Activated CD4-positive, alpha-beta T cell treated with anti-CD3 and anti-CD28 coated beads for 1 hour (primary cell): ENCODE data around the gene PRDX4.
A peak's percentile ranks its signal among the peaks of the same experiment; 100 is the strongest.
"Not testable (repeated sequence)": the region's sequence is repeated elsewhere in the genome, so short reads cannot be mapped to it uniquely, and the experiment has no call there.

Experiments used
- DNase-seq: peaks from one replicate; pipeline ENCODE4 v3.0.0-alpha.2; 2020

The PRDX4 gene

GRCh38 chrX:23676486-23676885, 9.2 kb downstream of the PRDX4 start:
- not testable (repeated sequence) for DNase-seq

GRCh38 chrX:23692166-23692565, 24.9 kb downstream of the PRDX4 start:
- DNase-seq: no peak

GRCh38 chrX:23694606-23695005, 27.3 kb downstream of the PRDX4 start:
- DNase-seq: peak; percentile 24

- no peak for DNase-seq
These were observed 32.4 kb downstream of the PRDX4 start for GRCh38 chrX:23699636-23700194.

- no peak for DNase-seq
These were observed 37.4 kb downstream of the PRDX4 start for GRCh38 chrX:23704673-23705206.

- no peak for DNase-seq
These were observed 37.9 kb downstream of the PRDX4 start for GRCh38 chrX:23705235-23705634.

- DNase-seq: no peak
These were observed 52.9 kb downstream of the PRDX4 start for GRCh38 chrX:23720117-23720677.

GRCh38 chrX:23726191-23726590, 58.9 kb downstream of the PRDX4 start:
- DNase-seq: no peak

GRCh38 chrX:23727206-23727605, 59.9 kb downstream of the PRDX4 start:
- DNase-seq: no peak

- no peak for DNase-seq
These were observed 61.9 kb downstream of the PRDX4 start for GRCh38 chrX:23729214-23729613.

- DNase-seq: no peak
These were observed 64.7 kb downstream of the PRDX4 start for GRCh38 chrX:23731951-23732350.

GRCh38 chrX:23732704-23733103, 65.4 kb downstream of the PRDX4 start:
- DNase-seq: no peak
